Measurements from ENCODE around the gene SDHAF2.

- TF ChIP-seq CTCF (conservative IDR thresholded peaks at IDR 0.05; ENCODE audit: low read depth, low read length) (no peak), EZH2 (IDR thresholded peaks at IDR 0.05; ENCODE audit: low read length, unreplicated experiment) (no peak), EZH2phosphoT487 (IDR thresholded peaks at IDR 0.05; ENCODE audit: borderline replicate concordance, low read length) (no peak)
These were observed 14.5 kb upstream of the SDHAF2 start for GRCh38 chr11:61415381-61415780.

Data from PC-3 (cell line).